ENCODE data around the gene PTCD2. TPM values are rescaled to one million over a fixed set of nuclear protein-coding genes. Genes with fewer than 3 reads are reported as not detected.

The PTCD2 gene
- total and polyA plus RNA-seq, 9 of the 15 experiments (the other 6 are each of a cell fraction or from before 2014, with no cell fraction given), result 11.9 to 28.5 (median 18.6) TPM

- TF ChIP-seq SPI1 (IDR thresholded peaks at IDR 0.05; ENCODE audit: borderline replicate concordance, low read depth, low read length) (peak; percentile 46; the same call in 1 of the 2 replicates), IRF1 (CRISPR knock-in tag; IDR thresholded peaks at IDR 0.05; ENCODE audit: borderline replicate concordance) (no peak), TAF7 (tag; IDR thresholded peaks at IDR 0.05) (peak; percentile 78), ATF1 (CRISPR knock-in tag; IDR thresholded peaks at IDR 0.05) (peak; percentile 92), ATF1 (tag; IDR thresholded peaks at IDR 0.05) (peak; percentile 95), TAF9B (IDR thresholded peaks at IDR 0.05; ENCODE audit: partially characterized antibody) (peak; percentile 96), CREB1 (IDR thresholded peaks at IDR 0.05) (peak; percentile 96), CREB1 (CRISPR knock-in tag; IDR thresholded peaks at IDR 0.05) (peak; percentile 98), NR0B1 (IDR thresholded peaks at IDR 0.05; ENCODE audit: partially characterized antibody) (no peak), CXXC5 (CRISPR knock-in tag; IDR thresholded peaks at IDR 0.05) (peak; percentile 89), ATF7 (IDR thresholded peaks at IDR 0.05) (peak; percentile 99), MTA3 (IDR thresholded peaks at IDR 0.05; ENCODE audit: borderline replicate concordance) (no peak), THRA (IDR thresholded peaks at IDR 0.05) (no peak), POLR2A (conservative IDR thresholded peaks at IDR 0.05) (peak; percentile 97), CBX1 (IDR thresholded peaks at IDR 0.05; ENCODE audit: low read depth) (no peak), ZNF668 (CRISPR knock-in tag; IDR thresholded peaks at IDR 0.05) (no peak), RBM25 (IDR thresholded peaks at IDR 0.05; ENCODE audit: low read depth, low read length, severe bottlenecking) (no peak), HDAC1 (IDR thresholded peaks at IDR 0.05) (peak; percentile 61 to 85; a peak in 3 of 4 replicates), SAP30 (IDR thresholded peaks at IDR 0.05; ENCODE audit: borderline replicate concordance, insufficient read depth, low read depth, low read length, poor library complexity, severe bottlenecking) (peak; percentile 82), ETS1 (conservative IDR thresholded peaks at IDR 0.05; ENCODE audit: control insufficient read depth, low read depth, low read length) (peak; percentile 21; the same call in 1 of the 2 replicates), TAL1 (IDR thresholded peaks at IDR 0.05) (no peak), TBP (optimal IDR thresholded peaks at IDR 0.05; ENCODE audit: low read depth, low read length) (peak; percentile 95), SIX5 (IDR thresholded peaks at IDR 0.05; ENCODE audit: borderline replicate concordance in 1 of 2, insufficient read depth in 1 of 2, low read depth in 1 of 2, low read length in 2 of 2) (peak; percentile 48 to 59; a peak in 3 of 4 replicates), ZNF431 (CRISPR knock-in tag; IDR thresholded peaks at IDR 0.05) (peak; percentile 21; the same call in 1 of the 2 replicates), TCF15 (CRISPR knock-in tag; IDR thresholded peaks at IDR 0.05) (no peak)
Observed at GRCh38 chr5:72319976-72320752, at the start of gene PTCD2, which contains the start of gene MRPS27 (continued).
